Type B pancreatic cell (in vitro differentiated cells): ENCODE data around the gene MAD1L1. TPM values are rescaled to one million over a fixed set of nuclear protein-coding genes. Genes with fewer than 3 reads are reported as not detected.

ENCODE experiments used
- DNase-seq: peaks from one replicate; pipeline ENCODE4 v3.0.0; 2021; ENCODE audit warnings: mixed read lengths; ENCODE audit not compliant: unreplicated experiment; ENCODE audit errors: extremely low spot score
- H3K27ac Mint-ChIP-seq: 2 replicates; pipeline ENCODE4 v1.8.0; 2021; ENCODE audit warnings: mild to moderate bottlenecking, mixed read lengths
- H3K27me3 Mint-ChIP-seq: 2 replicates; pipeline ENCODE4 v1.8.0; 2021; ENCODE audit warnings: mixed read lengths
- H3K36me3 Mint-ChIP-seq: 2 replicates; pipeline ENCODE4 v1.8.0; 2021; ENCODE audit warnings: mixed read lengths
- H3K4me1 Mint-ChIP-seq: one replicate; pipeline ENCODE4 v1.8.0; 2021; ENCODE audit warnings: mixed read lengths; ENCODE audit not compliant: unreplicated experiment
- H3K4me3 Mint-ChIP-seq: 2 replicates; pipeline ENCODE4 v1.8.0; 2021; ENCODE audit warnings: mild to moderate bottlenecking, mixed read lengths
- H3K9me3 Mint-ChIP-seq: 2 replicates; pipeline ENCODE4 v1.8.0; 2021; ENCODE audit warnings: mixed read lengths
- CTCF ChIP-seq: fragments of 200-600 bp; sonication (generic); conservative IDR thresholded peaks from 2 replicates; pipeline ENCODE4 v1.5.0; 2021; ENCODE audit warnings: antibody characterized with exemption, mild to moderate bottlenecking
- total RNA-seq: library from RNA; stranded (reverse); gene quantifications from 2 replicates; pipeline ENCODE4 v1.2.1, GENCODE V29; 2021; ENCODE audit warnings: low replicate concordance

Gene MAD1L1
- total RNA-seq, 1 donor from 2014 or later: 40.7 TPM

DNA sequence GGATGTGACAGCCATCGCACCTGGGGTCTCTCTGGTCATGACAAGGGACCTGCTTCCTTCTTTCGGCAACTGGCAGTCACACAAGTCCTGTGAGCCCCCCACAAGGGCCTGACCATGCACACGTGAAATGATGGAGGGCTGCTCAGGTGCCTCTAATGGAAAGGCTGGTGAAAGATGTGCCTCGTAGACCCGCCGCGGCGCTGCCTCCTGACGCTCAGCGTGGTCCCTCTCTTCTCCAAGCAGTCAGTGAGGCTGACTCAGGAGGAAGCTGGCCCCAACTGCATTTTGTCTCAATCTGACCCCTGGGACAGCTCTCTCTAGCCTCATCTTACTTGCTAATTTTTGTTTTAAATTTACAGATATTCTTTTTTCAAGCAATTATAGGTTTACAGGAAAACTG lies 100.9 kb downstream of the MAD1L1 start:
- peaks cover 18% of the 10 kb centered on the region for H3K4me1 Mint-ChIP-seq
- H3K27ac Mint-ChIP-seq: no peak overlapping the region
- TF ChIP-seq CTCF: no peak
- peaks cover 9% of the 10 kb centered on the region for H3K36me3 Mint-ChIP-seq
- no peaks in the 10 kb centered on the region for H3K27me3 Mint-ChIP-seq
- DNase-seq: no peak
- no peaks in the 10 kb centered on the region for H3K9me3 Mint-ChIP-seq
- H3K4me3 Mint-ChIP-seq: no peak overlapping the region

DNA sequence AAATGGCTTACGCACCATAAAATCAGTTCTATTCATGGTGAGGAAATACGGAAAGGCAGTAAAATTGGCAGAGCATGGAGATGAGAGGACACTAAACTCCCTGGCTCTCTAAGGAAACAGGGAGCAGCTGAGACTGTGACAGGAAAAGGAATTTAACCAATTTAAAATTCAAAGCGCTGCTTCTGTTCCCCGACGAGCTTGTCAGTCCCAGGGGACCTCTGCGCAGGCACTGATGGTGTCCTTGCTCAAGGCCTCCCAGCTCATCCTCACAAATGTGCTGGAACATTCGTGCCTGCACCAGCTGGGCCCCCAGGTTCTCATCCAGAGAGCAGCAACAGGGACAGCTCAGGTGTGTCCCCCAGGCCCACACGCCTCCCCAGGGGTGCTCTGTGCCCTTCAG lies 101.4 kb downstream of the MAD1L1 start:
- Mint-ChIP-seq H3K27me3 (no peaks in the 10 kb centered on the region), H3K4me1 (peaks cover 18% of the 10 kb centered on the region), H3K36me3 (peaks cover 9% of the 10 kb centered on the region), H3K4me3 (no peak overlapping the region), H3K27ac (no peak overlapping the region), H3K9me3 (no peaks in the 10 kb centered on the region)
- no peak for TF ChIP-seq CTCF
- DNase-seq: no peak

- no peak for TF ChIP-seq CTCF
- H3K27me3 Mint-ChIP-seq: no peaks in the 10 kb centered on the region
- H3K4me3 Mint-ChIP-seq: no peak overlapping the region
- no peak for DNase-seq
- no peaks in the 10 kb centered on the region for H3K9me3 Mint-ChIP-seq
- peaks cover 18% of the 10 kb centered on the region for H3K4me1 Mint-ChIP-seq
- H3K36me3 Mint-ChIP-seq: peaks cover 4% of the 10 kb centered on the region
- H3K27ac Mint-ChIP-seq: no peak overlapping the region
Measured at GRCh38 chr7:2130096-2130375, 102.7 kb downstream of the MAD1L1 start.

DNA sequence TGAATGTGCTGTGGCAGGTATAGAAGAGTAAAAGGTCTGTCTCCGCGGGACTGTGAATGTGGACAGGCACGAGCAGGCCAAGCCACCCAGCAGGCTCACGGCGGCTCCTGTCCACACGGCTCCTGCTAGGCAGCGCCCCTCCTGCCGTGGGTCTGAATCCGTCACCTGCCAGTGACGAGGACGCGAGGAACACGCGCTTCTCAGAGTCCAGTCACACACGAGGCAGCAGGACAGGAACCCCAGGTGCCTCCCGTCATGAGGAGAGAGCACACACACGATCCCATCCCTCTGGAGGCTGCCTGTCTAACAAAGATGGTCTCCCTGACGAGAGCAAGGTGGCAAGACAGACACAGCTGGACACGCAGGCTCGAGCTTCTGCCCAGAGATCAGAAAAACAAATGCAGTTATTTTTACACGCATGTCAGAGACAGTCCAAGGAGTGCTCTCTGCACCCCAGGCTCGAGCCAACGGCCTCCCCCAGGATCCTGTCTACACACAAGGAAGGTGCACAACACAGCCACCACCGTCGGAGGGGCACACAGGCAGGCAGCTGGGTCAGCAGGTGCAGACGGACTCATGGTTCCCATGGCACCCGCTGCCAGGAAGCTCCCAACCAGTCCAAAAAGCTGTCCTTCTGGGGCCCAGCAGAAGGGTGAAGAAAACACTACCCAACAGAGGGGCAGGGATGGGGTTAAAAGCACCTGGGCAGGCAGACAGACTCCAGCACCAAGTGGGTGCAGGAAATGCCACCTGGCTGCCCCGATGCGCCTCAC lies 103.2 kb downstream of the MAD1L1 start:
- H3K27ac Mint-ChIP-seq: no peak overlapping the region
- DNase-seq: no peak

GRCh38 chr7:2128601-2129322 lies 104.0 kb downstream of the MAD1L1 start:
- Mint-ChIP-seq H3K9me3 (no peaks in the 10 kb centered on the region), H3K4me1 (peaks cover 18% of the 10 kb centered on the region), H3K27ac (no peak overlapping the region), H3K36me3 (no peaks in the 10 kb centered on the region), H3K27me3 (no peaks in the 10 kb centered on the region), H3K4me3 (no peak overlapping the region)
- DNase-seq: no peak
- no peak for TF ChIP-seq CTCF

More for the DNA sequence above, 103.2 kb downstream of the MAD1L1 start:
- Mint-ChIP-seq H3K4me3 (no peak overlapping the region), H3K9me3 (no peaks in the 10 kb centered on the region), H3K4me1 (peaks cover 18% of the 10 kb centered on the region), H3K27me3 (no peaks in the 10 kb centered on the region), H3K36me3 (no peaks in the 10 kb centered on the region)
- TF ChIP-seq CTCF: no peak
